ENCODE results near the gene NEDD4L. TPM values are rescaled to one million over a fixed set of nuclear protein-coding genes. Genes with fewer than 3 reads are reported as not detected.

NEDD4L gene
- total RNA-seq, 1 donor from 2014 or later, result 15.6 TPM

DNA sequence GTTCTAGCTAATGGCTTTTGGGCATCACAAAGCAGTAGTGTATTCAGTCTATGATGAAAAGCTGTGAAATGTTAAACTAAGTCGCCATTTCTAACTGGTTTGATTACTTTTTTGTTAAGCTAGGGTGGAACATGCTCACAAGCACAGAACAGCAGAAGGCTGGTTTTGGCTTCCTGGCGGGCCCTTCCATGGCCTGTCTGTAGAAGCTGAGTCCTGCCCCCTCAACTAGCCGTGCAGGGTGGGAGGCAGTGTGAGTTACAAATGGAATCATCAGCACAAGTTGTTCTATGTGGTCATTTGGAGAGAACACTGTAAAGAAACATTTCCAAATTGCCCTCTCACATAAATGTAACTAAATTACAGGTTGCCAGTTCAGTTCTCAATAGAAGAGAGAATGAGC lies 294.1 kb downstream of the NEDD4L start:
- intact Hi-C loops (cut with DNase I), result no loop called here
- no peak overlapping the region for H3K27ac ChIP-seq

GRCh38 chr18:58338961-58339592 lies 295.1 kb downstream of the NEDD4L start:
- no peaks in the 10 kb centered on the region for H3K4me1 ChIP-seq
- TF ChIP-seq, protein P1, sequence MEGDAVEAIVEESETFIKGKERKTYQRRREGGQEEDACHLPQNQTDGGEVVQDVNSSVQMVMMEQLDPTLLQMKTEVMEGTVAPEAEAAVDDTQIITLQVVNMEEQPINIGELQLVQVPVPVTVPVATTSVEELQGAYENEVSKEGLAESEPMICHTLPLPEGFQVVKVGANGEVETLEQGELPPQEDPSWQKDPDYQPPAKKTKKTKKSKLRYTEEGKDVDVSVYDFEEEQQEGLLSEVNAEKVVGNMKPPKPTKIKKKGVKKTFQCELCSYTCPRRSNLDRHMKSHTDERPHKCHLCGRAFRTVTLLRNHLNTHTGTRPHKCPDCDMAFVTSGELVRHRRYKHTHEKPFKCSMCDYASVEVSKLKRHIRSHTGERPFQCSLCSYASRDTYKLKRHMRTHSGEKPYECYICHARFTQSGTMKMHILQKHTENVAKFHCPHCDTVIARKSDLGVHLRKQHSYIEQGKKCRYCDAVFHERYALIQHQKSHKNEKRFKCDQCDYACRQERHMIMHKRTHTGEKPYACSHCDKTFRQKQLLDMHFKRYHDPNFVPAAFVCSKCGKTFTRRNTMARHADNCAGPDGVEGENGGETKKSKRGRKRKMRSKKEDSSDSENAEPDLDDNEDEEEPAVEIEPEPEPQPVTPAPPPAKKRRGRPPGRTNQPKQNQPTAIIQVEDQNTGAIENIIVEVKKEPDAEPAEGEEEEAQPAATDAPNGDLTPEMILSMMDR (IDR thresholded peaks at IDR 0.05), result no peak
- no peaks in the 10 kb centered on the region for H3K27me3 ChIP-seq
- intact Hi-C loops (cut with DNase I), result no loop called here
- H3K27ac ChIP-seq, result no peak overlapping the region
- no peak for DNase-seq (ENCODE audit: low spot score in 2 of 2)
- no peaks in the 10 kb centered on the region for H3K36me3 ChIP-seq
- no peaks in the 10 kb centered on the region for H3K9me3 ChIP-seq
- H3K4me3 ChIP-seq, result no peak overlapping the region

More for the DNA sequence above, 294.1 kb downstream of the NEDD4L start:
- no peaks in the 10 kb centered on the region for H3K36me3 ChIP-seq
- TF ChIP-seq, protein P1 (IDR thresholded peaks at IDR 0.05), result no peak
- no peak for DNase-seq (ENCODE audit: low spot score in 2 of 2)
- H3K27me3 ChIP-seq, result no peaks in the 10 kb centered on the region
- no peak overlapping the region for H3K4me3 ChIP-seq
- H3K9me3 ChIP-seq, result no peaks in the 10 kb centered on the region
- no peaks in the 10 kb centered on the region for H3K4me1 ChIP-seq

- no peak overlapping the region for H3K4me3 ChIP-seq
- TF ChIP-seq, protein P1 (IDR thresholded peaks at IDR 0.05), result no peak
- H3K4me1 ChIP-seq, result no peaks in the 10 kb centered on the region
- H3K27me3 ChIP-seq, result no peaks in the 10 kb centered on the region
- no peak overlapping the region for H3K27ac ChIP-seq
- no peaks in the 10 kb centered on the region for H3K9me3 ChIP-seq
- H3K36me3 ChIP-seq, result no peaks in the 10 kb centered on the region
- intact Hi-C loops (cut with DNase I), result no loop called here
- DNase-seq (ENCODE audit: low spot score in 2 of 2), result no peak
Observed at GRCh38 chr18:58339890-58340289, 295.9 kb downstream of the NEDD4L start.

DNA sequence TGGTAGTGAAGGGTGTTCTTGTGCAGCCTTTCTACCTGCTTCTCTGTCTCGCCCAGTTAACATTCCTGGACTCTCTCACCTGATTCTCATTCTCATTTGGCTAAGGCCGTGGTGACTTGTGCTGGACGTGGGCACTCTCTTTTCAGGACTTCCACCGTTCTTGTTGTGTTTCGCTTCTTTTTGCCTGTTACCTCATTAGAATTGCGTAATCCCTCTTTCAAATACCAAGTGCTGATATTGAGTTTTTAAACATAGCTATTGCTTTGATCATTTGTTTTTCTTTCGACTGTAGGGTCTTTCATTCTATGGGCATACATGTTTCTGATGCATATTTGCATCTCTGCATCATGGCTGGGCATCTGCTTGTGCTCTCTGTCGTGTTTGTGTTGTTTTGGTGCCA lies 297.9 kb downstream of the NEDD4L start:
- Histone ChIP-seq H3K27ac (no peak overlapping the region), H3K27me3 (no peaks in the 10 kb centered on the region), H3K36me3 (no peaks in the 10 kb centered on the region), H3K9me3 (no peaks in the 10 kb centered on the region), H3K4me1 (no peaks in the 10 kb centered on the region), H3K4me3 (no peak overlapping the region)
- intact Hi-C loops (cut with DNase I), result no loop called here
- TF ChIP-seq, protein P1 (IDR thresholded peaks at IDR 0.05), result no peak
- no peak for DNase-seq (ENCODE audit: low spot score in 2 of 2)

- Histone ChIP-seq H3K9me3 (no peaks in the 10 kb centered on the region), H3K4me3 (no peak overlapping the region), H3K27me3 (no peaks in the 10 kb centered on the region), H3K36me3 (no peaks in the 10 kb centered on the region), H3K4me1 (no peaks in the 10 kb centered on the region), H3K27ac (no peak overlapping the region)
- TF ChIP-seq, protein P1 (IDR thresholded peaks at IDR 0.05), result no peak
- intact Hi-C loops (cut with DNase I), result no loop called here
- no peak for DNase-seq (ENCODE audit: low spot score in 2 of 2)
Observed at GRCh38 chr18:58344080-58344670, 300.1 kb downstream of the NEDD4L start.

Data from ascending aorta (tissue), 2 donors.